Measurements from ENCODE around the gene ARHGEF2.

ARHGEF2 gene

DNA sequence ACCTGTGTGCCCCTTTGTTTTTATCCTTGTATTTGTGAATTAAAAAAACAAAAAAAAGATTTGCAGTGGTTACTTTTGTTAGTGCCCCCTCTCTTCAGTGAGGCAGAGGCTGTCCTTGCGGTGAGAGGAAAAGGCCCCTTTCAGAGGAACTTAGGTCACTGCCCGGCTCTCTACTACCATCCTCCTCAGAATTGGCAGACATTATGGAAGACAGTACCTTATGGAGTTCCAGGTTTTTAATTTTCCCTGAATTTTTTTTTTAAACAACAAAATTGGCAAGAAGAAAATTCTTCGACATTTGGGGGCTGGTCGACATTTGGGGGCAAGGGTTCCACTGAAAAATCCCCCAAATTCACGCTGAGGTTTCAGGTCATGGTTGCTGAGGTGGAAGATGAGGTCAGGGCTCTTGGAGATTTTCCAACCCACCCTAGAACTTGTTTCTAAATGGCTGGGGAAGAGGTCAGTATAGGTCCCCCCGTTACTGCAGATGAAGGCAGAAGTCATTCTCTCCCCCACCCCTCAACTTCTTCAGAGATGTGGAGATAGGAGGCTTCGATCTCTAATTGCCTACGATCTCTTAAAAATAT is 31.6 kb downstream of the ARHGEF2 start:
- peaks cover 48% of the 10 kb centered on the region for H3K4me1 Mint-ChIP-seq (ENCODE audit: low read depth)
- H3K9me3 Mint-ChIP-seq (ENCODE audit: low read depth): no peaks in the 10 kb centered on the region
- H3K27ac Mint-ChIP-seq: peak overlapping the region; percentile 91
- H3K36me3 Mint-ChIP-seq: peaks cover 3% of the 10 kb centered on the region
- peak overlapping the region; percentile 72 for H3K4me3 Mint-ChIP-seq
- no peaks in the 10 kb centered on the region for H3K27me3 Mint-ChIP-seq

DNA sequence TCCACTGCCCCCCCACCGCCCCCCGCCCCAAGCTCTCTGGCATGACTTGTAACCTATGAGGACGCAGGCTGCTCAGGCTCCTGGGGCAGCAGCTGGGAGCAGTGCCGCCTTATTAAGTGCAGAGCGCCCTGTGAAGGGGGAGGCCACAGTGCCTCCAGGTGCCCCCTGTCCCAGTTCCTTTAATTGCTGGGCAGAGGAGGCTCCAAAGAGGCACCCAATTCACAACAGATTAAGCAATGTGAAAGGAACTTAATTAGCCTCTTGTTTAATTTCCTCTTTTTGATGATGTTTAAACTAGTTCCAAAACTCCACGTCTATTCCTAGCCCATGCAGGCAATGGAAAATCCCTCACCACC is 33.9 kb downstream of the ARHGEF2 start:
- no peaks in the 10 kb centered on the region for H3K27me3 Mint-ChIP-seq
- H3K4me1 Mint-ChIP-seq (ENCODE audit: low read depth): peaks cover 68% of the 10 kb centered on the region
- peaks cover 3% of the 10 kb centered on the region for H3K36me3 Mint-ChIP-seq
- H3K9me3 Mint-ChIP-seq (ENCODE audit: low read depth): no peaks in the 10 kb centered on the region
- peak overlapping the region; percentile 94 for H3K27ac Mint-ChIP-seq
- H3K4me3 Mint-ChIP-seq: peak overlapping the region; percentile 63

GRCh38 chr1:155942578-155943141 is 35.7 kb downstream of the ARHGEF2 start:
- no peaks in the 10 kb centered on the region for H3K9me3 Mint-ChIP-seq (ENCODE audit: low read depth)
- peaks cover 3% of the 10 kb centered on the region for H3K36me3 Mint-ChIP-seq
- H3K4me1 Mint-ChIP-seq (ENCODE audit: low read depth): peaks cover 71% of the 10 kb centered on the region
- H3K27me3 Mint-ChIP-seq: no peaks in the 10 kb centered on the region
- H3K27ac Mint-ChIP-seq: peak overlapping the region; percentile 46
- H3K4me3 Mint-ChIP-seq: no peak overlapping the region

DNA sequence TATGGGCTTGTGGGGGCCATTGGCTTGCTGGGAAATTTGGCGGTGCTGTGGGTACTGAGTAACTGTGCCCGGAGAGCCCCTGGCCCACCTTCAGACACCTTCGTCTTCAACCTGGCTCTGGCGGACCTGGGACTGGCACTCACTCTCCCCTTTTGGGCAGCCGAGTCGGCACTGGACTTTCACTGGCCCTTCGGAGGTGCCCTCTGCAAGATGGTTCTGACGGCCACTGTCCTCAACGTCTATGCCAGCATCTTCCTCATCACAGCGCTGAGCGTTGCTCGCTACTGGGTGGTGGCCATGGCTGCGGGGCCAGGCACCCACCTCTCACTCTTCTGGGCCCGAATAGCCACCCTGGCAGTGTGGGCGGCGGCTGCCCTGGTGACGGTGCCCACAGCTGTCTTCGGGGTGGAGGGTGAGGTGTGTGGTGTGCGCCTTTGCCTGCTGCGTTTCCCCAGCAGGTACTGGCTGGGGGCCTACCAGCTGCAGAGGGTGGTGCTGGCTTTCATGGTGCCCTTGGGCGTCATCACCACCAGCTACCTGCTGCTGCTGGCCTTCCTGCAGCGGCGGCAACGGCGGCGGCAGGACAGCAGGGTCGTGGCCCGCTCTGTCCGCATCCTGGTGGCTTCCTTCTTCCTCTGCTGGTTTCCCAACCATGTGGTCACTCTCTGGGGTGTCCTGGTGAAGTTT is 36.4 kb downstream of the ARHGEF2 start:
- Mint-ChIP-seq H3K27ac (peak overlapping the region; percentile 50), H3K9me3 (ENCODE audit: low read depth) (no peaks in the 10 kb centered on the region), H3K4me1 (ENCODE audit: low read depth) (peaks cover 65% of the 10 kb centered on the region), H3K4me3 (no peak overlapping the region), H3K36me3 (peaks cover 3% of the 10 kb centered on the region), H3K27me3 (no peaks in the 10 kb centered on the region)

DNA sequence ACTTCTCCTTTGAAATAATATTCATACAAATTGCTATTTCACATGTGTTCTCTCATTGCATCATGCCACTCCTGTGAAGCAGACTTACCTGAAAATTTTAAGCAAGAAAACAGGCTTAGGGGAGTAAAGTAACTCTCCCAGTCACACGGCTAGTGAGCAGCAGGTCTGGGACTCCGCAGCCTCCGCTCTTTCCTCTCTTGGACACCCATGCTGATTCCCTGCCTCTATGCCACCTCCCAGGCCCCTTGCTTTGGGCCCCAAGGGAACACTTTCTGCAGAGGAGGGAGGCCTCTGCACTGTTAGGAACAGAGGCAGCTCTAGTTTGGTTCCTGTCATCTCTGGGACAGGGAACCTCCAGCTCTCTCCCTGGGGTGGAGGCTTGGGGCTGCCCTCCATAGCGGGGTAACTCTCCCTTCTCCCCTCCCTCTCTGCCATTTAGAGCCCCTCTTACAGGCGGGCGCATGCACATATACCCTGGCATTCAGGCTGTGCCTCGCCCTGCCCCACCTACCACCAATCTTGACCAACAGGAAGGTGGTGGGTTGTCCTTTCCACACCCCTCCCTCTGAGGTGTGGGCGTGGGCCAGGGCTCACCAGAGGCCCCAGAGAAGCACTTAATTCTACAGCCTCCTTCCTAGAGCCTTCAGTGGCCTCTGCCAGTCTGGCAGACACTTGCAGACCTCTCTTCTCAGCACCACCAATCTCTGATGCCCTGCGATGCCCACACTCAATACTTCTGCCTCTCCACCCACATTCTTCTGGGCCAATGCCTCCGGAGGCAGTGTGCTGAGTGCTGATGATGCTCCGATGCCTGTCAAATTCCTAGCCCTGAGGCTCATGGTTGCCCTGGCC is 37.1 kb downstream of the ARHGEF2 start, which contains the start of gene RXFP4:
Gene RXFP4 (plus strand): TSS at position 646 of the 852 bp plus-strand sequence. CDS start 72 bp downstream, at position 718.
- Mint-ChIP-seq H3K36me3 (peaks cover 2% of the 10 kb centered on the region), H3K27me3 (no peaks in the 10 kb centered on the region), H3K27ac (peak within 1 kb of the TSS; percentile 83), H3K4me1 (ENCODE audit: low read depth) (peaks cover 58% of the 10 kb centered on the region), H3K4me3 (peak within 1 kb of the TSS; percentile 9), H3K9me3 (ENCODE audit: low read depth) (no peaks in the 10 kb centered on the region)

DNA sequence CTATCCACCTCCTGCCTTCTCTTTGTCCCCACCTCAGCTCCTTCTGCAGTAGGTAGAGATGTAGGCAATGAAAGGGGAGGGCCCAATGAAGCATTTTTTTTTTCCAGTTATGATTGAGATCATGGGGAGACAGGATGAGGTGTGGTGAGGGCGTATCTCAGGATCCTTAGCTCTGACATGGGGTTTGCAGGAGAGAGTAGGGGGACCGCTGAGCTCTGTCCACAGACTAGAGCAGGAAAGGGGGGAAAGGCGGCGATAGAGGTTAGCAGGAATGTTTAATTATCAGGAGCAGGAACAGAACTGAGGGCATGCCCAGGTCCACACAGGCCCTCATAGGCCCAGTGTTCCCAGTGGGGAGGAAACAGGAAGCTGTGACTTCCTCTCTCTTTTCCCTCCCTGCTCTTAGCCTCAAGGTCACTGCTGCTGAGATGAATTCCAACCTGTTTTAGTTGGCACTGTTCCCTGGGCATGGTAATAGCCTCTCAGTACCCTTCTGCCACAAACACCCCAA is 37.8 kb downstream of the ARHGEF2 start:
- H3K9me3 Mint-ChIP-seq (ENCODE audit: low read depth): no peaks in the 10 kb centered on the region
- peaks cover 53% of the 10 kb centered on the region for H3K4me1 Mint-ChIP-seq (ENCODE audit: low read depth)
- H3K27ac Mint-ChIP-seq: peak overlapping the region; percentile 83
- H3K4me3 Mint-ChIP-seq: peak overlapping the region; percentile 9
- no peaks in the 10 kb centered on the region for H3K36me3 Mint-ChIP-seq
- no peaks in the 10 kb centered on the region for H3K27me3 Mint-ChIP-seq

DNA sequence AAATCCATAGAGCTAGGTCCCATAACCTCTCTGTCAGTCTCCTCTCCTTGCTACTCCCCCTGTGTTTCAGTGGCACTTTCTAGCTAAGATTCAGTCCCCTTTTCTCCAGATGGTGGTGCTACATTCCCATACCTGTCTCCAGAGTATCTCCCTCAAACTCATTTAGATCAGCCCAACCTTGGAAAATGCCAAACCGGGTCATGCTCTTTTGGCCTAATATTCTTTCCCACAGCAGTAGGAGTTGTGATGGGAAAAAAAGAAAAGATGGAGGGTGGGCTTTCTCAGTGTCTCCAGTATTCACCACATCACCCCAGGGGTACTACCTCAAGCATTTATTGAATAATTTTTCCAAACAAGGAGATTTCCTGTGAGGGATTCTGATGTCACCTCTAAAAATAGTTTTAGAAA is 40.1 kb downstream of the ARHGEF2 start:
- Mint-ChIP-seq H3K27me3 (no peaks in the 10 kb centered on the region), H3K4me1 (ENCODE audit: low read depth) (peaks cover 37% of the 10 kb centered on the region), H3K4me3 (no peak overlapping the region), H3K9me3 (ENCODE audit: low read depth) (no peaks in the 10 kb centered on the region), H3K27ac (peak overlapping the region; percentile 72), H3K36me3 (no peaks in the 10 kb centered on the region)

- Mint-ChIP-seq H3K27ac (no peak overlapping the region), H3K36me3 (peaks cover 4% of the 10 kb centered on the region), H3K27me3 (no peaks in the 10 kb centered on the region), H3K4me1 (ENCODE audit: low read depth) (peaks cover 42% of the 10 kb centered on the region), H3K4me3 (no peak overlapping the region), H3K9me3 (ENCODE audit: low read depth) (no peaks in the 10 kb centered on the region)
Measured at GRCh38 chr1:155934936-155935590, 43.3 kb downstream of the ARHGEF2 start.

- no peaks in the 10 kb centered on the region for H3K9me3 Mint-ChIP-seq (ENCODE audit: low read depth)
- no peaks in the 10 kb centered on the region for H3K27me3 Mint-ChIP-seq
- H3K36me3 Mint-ChIP-seq: peaks cover 6% of the 10 kb centered on the region
- peaks cover 42% of the 10 kb centered on the region for H3K4me1 Mint-ChIP-seq (ENCODE audit: low read depth)
- H3K4me3 Mint-ChIP-seq: no peak within 1 kb of the TSS
- no peak within 1 kb of the TSS for H3K27ac Mint-ChIP-seq
Measured at GRCh38 chr1:155934097-155934935, 44.0 kb downstream of the ARHGEF2 start, which contains the start of gene KHDC4. Gene KHDC4, minus strand, starts transcription at chr1:155934413. Its CDS starts 40 bp downstream, at chr1:155934373.

GRCh38 chr1:155933591-155934096 is 44.7 kb downstream of the ARHGEF2 start:
- Mint-ChIP-seq H3K36me3 (peaks cover 6% of the 10 kb centered on the region), H3K27me3 (no peaks in the 10 kb centered on the region), H3K4me3 (no peak overlapping the region), H3K4me1 (ENCODE audit: low read depth) (peaks cover 46% of the 10 kb centered on the region), H3K9me3 (ENCODE audit: low read depth) (no peaks in the 10 kb centered on the region), H3K27ac (no peak overlapping the region)

- Mint-ChIP-seq H3K27ac (peak overlapping the region; percentile 64), H3K9me3 (ENCODE audit: low read depth) (no peaks in the 10 kb centered on the region), H3K4me3 (no peak overlapping the region), H3K4me1 (ENCODE audit: low read depth) (peaks cover 40% of the 10 kb centered on the region), H3K27me3 (no peaks in the 10 kb centered on the region), H3K36me3 (peaks cover 6% of the 10 kb centered on the region)
Measured at GRCh38 chr1:155932487-155932886, 45.9 kb downstream of the ARHGEF2 start.

DNA sequence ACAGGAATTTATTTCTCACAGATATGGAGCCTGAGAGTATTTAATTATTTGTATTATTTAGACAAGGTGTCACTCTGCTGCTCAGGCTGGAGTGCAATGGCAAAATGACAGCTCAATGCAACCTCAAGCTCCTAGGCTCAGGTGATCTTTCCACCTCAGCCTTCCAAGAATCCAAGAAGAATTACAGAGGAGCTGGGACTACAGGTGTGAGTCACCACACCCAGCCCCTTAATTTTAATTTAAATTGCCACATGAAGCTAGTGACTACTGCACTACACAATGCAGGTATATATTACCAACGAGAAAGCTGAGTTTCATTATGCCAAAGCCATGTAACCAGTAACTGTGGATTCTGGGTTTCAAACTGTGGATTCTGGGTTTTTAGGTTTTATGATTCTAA is 46.3 kb downstream of the ARHGEF2 start:
- Mint-ChIP-seq H3K9me3 (ENCODE audit: low read depth) (no peaks in the 10 kb centered on the region), H3K4me1 (ENCODE audit: low read depth) (peaks cover 40% of the 10 kb centered on the region), H3K27me3 (no peaks in the 10 kb centered on the region), H3K27ac (peak overlapping the region; percentile 64), H3K4me3 (no peak overlapping the region), H3K36me3 (peaks cover 7% of the 10 kb centered on the region)

GRCh38 chr1:155931332-155932038 is 46.9 kb downstream of the ARHGEF2 start:
- no peak overlapping the region for H3K4me3 Mint-ChIP-seq

More at GRCh38 chr1:155931332-155932038, 46.9 kb downstream of the ARHGEF2 start:
- Mint-ChIP-seq H3K27ac (peak overlapping the region; percentile 64), H3K36me3 (peaks cover 8% of the 10 kb centered on the region), H3K27me3 (no peaks in the 10 kb centered on the region), H3K4me1 (ENCODE audit: low read depth) (peaks cover 40% of the 10 kb centered on the region), H3K9me3 (ENCODE audit: low read depth) (no peaks in the 10 kb centered on the region)
